Smooth muscle cell of the umbilical artery (primary cell): ENCODE measurements around the gene CIAO3. TPM values are rescaled to one million over a fixed set of nuclear protein-coding genes. Genes with fewer than 3 reads are reported as not detected.

ENCODE experiments used
- total RNA-seq: library from RNA; depleted of rRNA; stranded (reverse); fragments of >200 nt; gene quantifications from 2 replicates; pipeline ENCODE4 v1.2.3, GENCODE V29; 2014

CIAO3 gene
- 21.5 and 28.8 TPM in 2 replicates for total RNA-seq

GRCh38 chr16:740764-741505 lies at the start of gene CIAO3:
Gene CIAO3, minus strand, starts transcription at chr16:740997. Its CDS starts 12 bp downstream, at chr16:740985.

GRCh38 chr16:788399-789126 lies 47.8 kb upstream of the CIAO3 start, which contains the start of gene CHTF18:
Gene CHTF18, plus strand, starts transcription at chr16:788620. Its CDS starts 65 bp downstream, at chr16:788685.

GRCh38 chr16:787978-788398 lies 47.2 kb upstream of the CIAO3 start, which contains the start of gene RPUSD1:
Gene RPUSD1, minus strand, starts transcription at chr16:788381. Its CDS starts 644 bp downstream, at chr16:787737.

GRCh38 chr16:760545-761343 lies 19.9 kb upstream of the CIAO3 start, which contains the start of gene MSLN:
Gene MSLN, plus strand, starts transcription at chr16:760734. Its CDS starts 1,947 bp downstream, at chr16:762681.

GRCh38 chr16:726438-727290 lies 14.1 kb downstream of the CIAO3 start, which contains the start of the genes CCDC78 and HAGHL:
Gene CCDC78, minus strand, starts transcription at chr16:726443. Its CDS starts 76 bp downstream, at chr16:726367.
Gene HAGHL, plus strand, starts transcription at chr16:727106. Its CDS starts 404 bp downstream, at chr16:727510.

GRCh38 chr16:720990-721764 lies 19.6 kb downstream of the CIAO3 start, which contains the start of gene ANTKMT:
Gene ANTKMT, plus strand, starts transcription at chr16:721146. Its CDS starts 129 bp downstream, at chr16:721275.

GRCh38 chr16:714558-715476 lies 26.0 kb downstream of the CIAO3 start, which contains the start of gene METRN:
Gene METRN, plus strand, starts transcription at chr16:715118. Its CDS starts 172 bp downstream, at chr16:715290.

GRCh38 chr16:705431-706188 lies 35.2 kb downstream of the CIAO3 start, which contains the start of gene FBXL16:
Gene FBXL16, minus strand, starts transcription at chr16:705801. Its CDS starts 8,396 bp downstream, at chr16:697405.

GRCh38 chr16:684071-684794 lies 56.6 kb downstream of the CIAO3 start, which contains the start of gene JMJD8:
Gene JMJD8, minus strand, starts transcription at chr16:684334. Its CDS starts 15 bp downstream, at chr16:684319.

GRCh38 chr16:679814-680624 lies 60.8 kb downstream of the CIAO3 start, which contains the start of gene STUB1:
Gene STUB1, plus strand, starts transcription at chr16:680410. Its CDS starts 116 bp downstream, at chr16:680526.

Other genes with a start within 250 kb of the CIAO3 start
- gene CAPN15, start 213.3 kb downstream of the CIAO3 start, total RNA-seq = 26.7 and 52.6 TPM in 2 replicates
- gene PRR35, start 180.6 kb downstream of the CIAO3 start, total RNA-seq = not detected in 2 replicates
- gene NHLRC4, start 174.0 kb downstream of the CIAO3 start, total RNA-seq = 0.97 and 1.5 TPM in 2 replicates
- 25.8 and 26.2 TPM in 2 replicates for gene PIGQ, start 171.0 kb downstream of the CIAO3 start, total RNA-seq
- 11.3 and 15.8 TPM in 2 replicates for gene RAB40C, start 150.9 kb downstream of the CIAO3 start, total RNA-seq
- gene WFIKKN1, start 110.0 kb downstream of the CIAO3 start, total RNA-seq = under 0.01 and 0.46 TPM in 2 replicates
- 69.5 and 83.7 TPM in 2 replicates for gene METTL26, start 104.7 kb downstream of the CIAO3 start, total RNA-seq
- gene MCRIP2, start 99.2 kb downstream of the CIAO3 start, total RNA-seq = 10.3 and 22.3 TPM in 2 replicates
- gene WDR90, start 91.6 kb downstream of the CIAO3 start, total RNA-seq = 11.0 and 19.6 TPM in 2 replicates
- gene RHOT2, start 72.9 kb downstream of the CIAO3 start, total RNA-seq = 32.7 and 66.1 TPM in 2 replicates
- gene RHBDL1, start 65.3 kb downstream of the CIAO3 start, total RNA-seq = 4.6 and 6.5 TPM in 2 replicates
- gene STUB1, start 60.6 kb downstream of the CIAO3 start, total RNA-seq = 95.6 and 120 TPM in 2 replicates
- gene JMJD8, start 56.7 kb downstream of the CIAO3 start, total RNA-seq = 35.6 and 39.6 TPM in 2 replicates
- 5.3 and 7.9 TPM in 2 replicates for gene WDR24, start 50.6 kb downstream of the CIAO3 start, total RNA-seq
- 0.28 and 0.59 TPM in 2 replicates for gene FBXL16, start 35.2 kb downstream of the CIAO3 start, total RNA-seq
- 75.4 and 85.8 TPM in 2 replicates for gene METRN, start 25.9 kb downstream of the CIAO3 start, total RNA-seq
- gene ANTKMT, start 19.9 kb downstream of the CIAO3 start, total RNA-seq = 19.4 and 39.8 TPM in 2 replicates
- 2.1 and 4.9 TPM in 2 replicates for gene CCDC78, start 14.6 kb downstream of the CIAO3 start, total RNA-seq
- gene HAGHL, start 13.9 kb downstream of the CIAO3 start, total RNA-seq = 18.7 and 19.6 TPM in 2 replicates
- not detected in 2 replicates for gene MSLN, start 19.7 kb upstream of the CIAO3 start, total RNA-seq
- gene RPUSD1, start 47.4 kb upstream of the CIAO3 start, total RNA-seq = 19.3 and 31.1 TPM in 2 replicates
- gene CHTF18, start 47.6 kb upstream of the CIAO3 start, total RNA-seq = 5.3 and 15.8 TPM in 2 replicates
- not detected in 2 replicates for gene GNG13, start 59.7 kb upstream of the CIAO3 start, total RNA-seq
- gene LMF1, start 230.0 kb upstream of the CIAO3 start, total RNA-seq = 25.3 and 26.1 TPM in 2 replicates
- under 0.01 and 0.14 TPM in 2 replicates for gene SOX8, start 240.8 kb upstream of the CIAO3 start, total RNA-seq